NCI-H748 (cell line): ENCODE data around the gene SYF2.
A peak's percentile ranks its signal among the peaks of the same experiment; 100 is the strongest.
"Not testable (repeated sequence)": the region's sequence is repeated elsewhere in the genome, so short reads cannot be mapped to it uniquely, and the experiment has no call there.

ENCODE experiments used
- DNase-seq: peaks from one replicate; lab custom pipeline; 2025; ENCODE audit not compliant: unreplicated experiment; lab: John Stamatoyannopoulos, UW

The SYF2 gene

GRCh38 chr1:25246600-25247023 lies 14.3 kb upstream of the SYF2 start:
- peak; percentile 47 for DNase-seq

- DNase-seq = peak; percentile 20
These were observed 13.7 kb upstream of the SYF2 start for GRCh38 chr1:25245809-25246599.

GRCh38 chr1:25245393-25245792 lies 13.1 kb upstream of the SYF2 start:
- no peak for DNase-seq

GRCh38 chr1:25243907-25244306 lies 11.6 kb upstream of the SYF2 start:
- no peak for DNase-seq

GRCh38 chr1:25239681-25240541 lies 7.6 kb upstream of the SYF2 start:
- peak; percentile 93 for DNase-seq

GRCh38 chr1:25238046-25238445 lies 5.7 kb upstream of the SYF2 start:
- no peak for DNase-seq

GRCh38 chr1:25236261-25236660 lies 4.0 kb upstream of the SYF2 start:
- DNase-seq = not testable (repeated sequence)

- not testable (repeated sequence) for DNase-seq
These were observed 3.1 kb upstream of the SYF2 start for GRCh38 chr1:25235411-25235810.

GRCh38 chr1:25232866-25233784 lies 823 bp upstream of the SYF2 start:
- peak; percentile 57 for DNase-seq

- DNase-seq = no peak
These were observed 8.8 kb downstream of the SYF2 start for GRCh38 chr1:25223471-25223870.

GRCh38 chr1:25222606-25223005 lies 9.7 kb downstream of the SYF2 start:
- no peak for DNase-seq

GRCh38 chr1:25220666-25221065 lies 11.6 kb downstream of the SYF2 start:
- DNase-seq = no peak

GRCh38 chr1:25219661-25220251 lies 12.5 kb downstream of the SYF2 start:
- no peak for DNase-seq

GRCh38 chr1:25217598-25218232 lies 14.6 kb downstream of the SYF2 start:
- DNase-seq = no peak

GRCh38 chr1:25217015-25217414 lies 15.3 kb downstream of the SYF2 start:
- no peak for DNase-seq

GRCh38 chr1:25216123-25216522 lies 16.2 kb downstream of the SYF2 start:
- DNase-seq = no peak

- no peak for DNase-seq
These were observed 19.6 kb downstream of the SYF2 start for GRCh38 chr1:25212725-25213124.

GRCh38 chr1:25210728-25211127 lies 21.6 kb downstream of the SYF2 start:
- DNase-seq = no peak

- no peak for DNase-seq
These were observed 22.8 kb downstream of the SYF2 start for GRCh38 chr1:25209516-25209915.

- DNase-seq = peak; percentile 24
These were observed 23.6 kb downstream of the SYF2 start for GRCh38 chr1:25208561-25209222.
